HG02852 (cell line): ENCODE data around the gene SESN1.
"Not testable (repeated sequence)": the region's sequence is repeated elsewhere in the genome, so short reads cannot be mapped to it uniquely, and the experiment has no call there.

Experiments used
- ATAC-seq: cut with Tn5 transposase; IDR thresholded peaks from one replicate; pipeline ENCODE4 v1.9.1; 2021; ENCODE audit warnings: mild to moderate bottlenecking, moderate library complexity; ENCODE audit not compliant: unreplicated experiment

Gene SESN1

GRCh38 chr6:109095036-109095834 lies 589 bp upstream of the SESN1 start, which contains the start of gene CEP57L1:
Gene CEP57L1 (plus strand): TSS chr6:109095507. CDS start chr6:109145222, 49,715 bp downstream.
- peak; percentile 65 for ATAC-seq

DNA sequence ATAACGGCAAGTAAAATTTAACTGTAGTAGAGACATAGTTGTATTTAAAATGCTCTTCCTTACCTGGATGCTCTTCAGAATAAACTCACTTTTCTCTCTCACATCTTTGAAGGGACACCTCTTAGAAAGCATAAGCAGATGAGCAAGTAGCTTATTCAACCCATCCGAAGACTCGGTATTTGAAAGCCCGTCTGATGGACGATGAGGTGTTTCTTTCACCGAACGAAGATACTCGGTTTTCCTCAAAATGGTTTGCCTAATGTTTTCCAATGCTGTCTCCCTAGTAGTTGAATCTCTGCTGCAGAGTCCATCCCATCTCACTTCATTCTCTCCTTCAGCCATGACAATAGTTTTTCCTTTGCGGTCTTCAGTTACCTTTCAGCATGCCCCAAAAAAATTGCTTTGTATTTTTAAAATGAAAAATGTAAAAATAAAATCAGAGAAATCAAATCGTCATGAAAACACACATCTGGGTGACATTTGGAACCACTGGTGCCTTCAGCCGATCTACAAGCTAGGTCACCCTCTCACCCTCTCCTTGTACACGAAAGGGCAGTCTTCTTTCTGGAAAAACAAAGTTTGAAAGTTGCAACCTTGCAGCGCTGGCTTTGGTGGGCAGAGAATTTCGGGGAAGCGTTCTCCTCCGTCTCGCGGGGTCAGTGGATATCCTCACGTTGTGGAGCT lies 772 bp downstream of the SESN1 start:
- ATAC-seq: no peak

DNA sequence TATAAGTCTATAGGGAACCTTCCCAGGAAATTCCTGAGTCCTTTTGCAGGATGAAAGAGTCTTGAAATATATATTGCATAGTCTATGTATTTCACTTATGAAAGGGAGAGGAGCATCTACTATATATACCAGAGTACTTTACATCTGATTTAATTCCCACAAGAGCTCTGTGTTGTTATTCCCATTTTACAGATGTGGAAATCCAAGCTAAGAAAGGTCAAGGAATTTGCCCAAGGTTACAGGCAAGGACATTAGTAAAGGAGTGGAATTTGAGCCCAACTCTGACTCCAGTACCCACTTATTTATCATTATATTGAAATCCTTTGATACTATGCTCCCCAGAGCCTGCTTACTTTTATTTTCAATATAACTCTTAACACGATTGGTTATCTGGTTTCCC lies 2.6 kb downstream of the SESN1 start:
- no peak for ATAC-seq

GRCh38 chr6:109091314-109092024 lies 3.2 kb downstream of the SESN1 start:
- ATAC-seq: no peak

DNA sequence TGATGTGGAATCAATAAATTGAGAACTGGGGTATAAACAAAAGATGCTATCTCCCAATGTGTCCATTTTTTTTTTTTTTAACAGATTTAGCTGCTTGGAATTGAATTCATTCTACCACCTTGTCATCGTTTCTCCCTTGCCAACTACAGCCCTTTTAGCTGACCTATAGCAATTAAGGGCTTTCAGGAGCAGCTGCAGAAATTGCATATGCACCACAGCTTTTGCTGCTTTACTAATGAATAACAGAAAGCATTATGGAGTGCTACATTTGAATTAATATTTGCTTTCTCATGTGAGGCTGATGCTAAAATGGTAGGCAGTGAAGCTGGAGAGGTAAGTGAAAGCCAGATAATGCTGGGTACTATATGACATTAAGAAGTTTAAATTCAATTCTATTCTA lies 5.7 kb downstream of the SESN1 start:
- ATAC-seq: no peak

GRCh38 chr6:109087661-109088264 lies 6.9 kb downstream of the SESN1 start:
- no peak for ATAC-seq

GRCh38 chr6:109084146-109084545 lies 10.5 kb downstream of the SESN1 start:
- not testable (repeated sequence) for ATAC-seq

- ATAC-seq: no peak
Observed at GRCh38 chr6:109083657-109084056, 11.0 kb downstream of the SESN1 start.

DNA sequence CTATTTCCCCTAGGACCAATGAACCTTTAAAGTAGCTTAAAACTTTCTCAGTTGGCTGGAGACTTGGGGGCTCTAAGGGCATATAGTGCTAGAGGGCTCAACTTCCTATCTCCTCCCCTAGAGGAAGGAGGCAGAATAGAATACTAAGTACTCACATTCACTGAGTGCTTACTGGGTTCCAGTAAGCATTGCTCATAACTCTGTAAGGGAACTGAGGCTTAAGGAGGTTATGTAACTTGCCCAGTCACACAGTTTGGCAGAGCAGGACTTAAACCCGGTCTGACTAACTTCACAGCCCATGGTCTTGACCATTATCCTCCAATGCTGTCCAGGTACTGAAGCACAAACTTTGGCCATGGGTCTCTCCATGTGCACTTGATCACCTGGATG lies 12.5 kb downstream of the SESN1 start:
- no peak for ATAC-seq

DNA sequence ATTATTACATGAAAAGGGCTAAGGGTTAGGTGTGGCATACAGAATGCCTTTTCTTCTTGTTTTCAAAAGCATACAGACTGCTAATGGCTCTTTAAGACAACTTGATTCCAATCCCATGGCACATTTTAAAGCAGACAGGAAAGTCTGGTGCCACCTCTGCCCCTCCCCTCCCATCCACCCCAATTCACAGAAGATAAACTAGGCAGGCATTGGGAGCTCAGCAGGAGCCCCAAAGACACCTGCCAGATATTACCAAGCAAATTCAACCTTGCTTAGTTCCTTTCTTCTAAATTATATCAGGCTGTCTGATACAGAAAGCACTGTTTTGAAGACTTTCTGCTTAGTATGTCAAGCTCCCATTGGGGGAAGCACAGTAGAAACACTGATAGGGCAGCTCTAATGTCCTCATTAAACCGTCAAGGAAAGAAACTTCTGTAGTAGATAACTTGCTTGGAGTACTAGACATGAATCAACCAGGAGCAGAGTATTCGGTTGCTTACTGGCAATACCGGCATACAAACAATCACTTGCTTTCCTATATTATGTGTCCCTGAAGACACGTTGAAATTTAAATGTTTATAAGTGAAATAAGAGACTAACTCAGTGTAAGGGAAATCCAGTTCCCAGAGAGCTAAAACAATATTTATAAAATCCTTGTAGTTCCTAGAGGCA lies 13.0 kb downstream of the SESN1 start:
- ATAC-seq: no peak

DNA sequence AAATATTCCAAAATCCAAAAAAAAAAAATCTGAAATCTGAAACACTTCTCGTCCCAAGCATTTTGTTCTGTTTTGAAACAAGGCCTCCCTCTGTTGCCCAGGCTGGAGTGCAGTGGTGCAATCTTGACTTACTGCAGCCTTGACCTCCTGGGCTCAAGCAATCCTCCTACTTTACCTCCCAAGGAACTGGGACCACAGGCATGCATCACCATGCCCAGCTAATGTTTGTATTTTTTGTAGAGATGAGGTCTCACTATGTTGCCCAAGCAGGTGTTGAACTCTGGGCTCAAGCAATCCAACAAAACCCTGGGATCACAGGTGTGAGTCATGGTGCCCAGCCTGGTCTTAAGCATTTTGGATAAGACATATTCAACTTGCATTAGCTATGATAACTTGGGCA lies 13.6 kb downstream of the SESN1 start:
- no peak for ATAC-seq

DNA sequence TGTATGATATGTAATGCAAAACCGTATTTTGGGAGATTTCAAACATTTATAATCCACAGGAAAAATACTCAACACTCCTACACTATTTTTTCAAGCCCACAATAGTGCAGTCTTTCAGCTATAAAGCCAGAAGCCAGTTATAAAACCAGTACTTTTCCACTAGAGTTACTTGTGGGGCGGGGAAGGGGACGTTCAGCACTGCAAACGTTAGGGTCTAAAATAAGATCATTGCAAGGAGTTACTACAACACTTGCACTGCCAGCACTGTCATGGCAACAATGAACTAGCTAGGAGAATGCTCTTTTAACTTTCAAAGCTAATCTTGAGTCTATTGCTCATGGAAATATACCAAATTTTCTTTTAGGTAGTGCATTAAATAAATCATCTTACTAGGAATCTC lies 14.7 kb downstream of the SESN1 start:
- ATAC-seq: no peak

DNA sequence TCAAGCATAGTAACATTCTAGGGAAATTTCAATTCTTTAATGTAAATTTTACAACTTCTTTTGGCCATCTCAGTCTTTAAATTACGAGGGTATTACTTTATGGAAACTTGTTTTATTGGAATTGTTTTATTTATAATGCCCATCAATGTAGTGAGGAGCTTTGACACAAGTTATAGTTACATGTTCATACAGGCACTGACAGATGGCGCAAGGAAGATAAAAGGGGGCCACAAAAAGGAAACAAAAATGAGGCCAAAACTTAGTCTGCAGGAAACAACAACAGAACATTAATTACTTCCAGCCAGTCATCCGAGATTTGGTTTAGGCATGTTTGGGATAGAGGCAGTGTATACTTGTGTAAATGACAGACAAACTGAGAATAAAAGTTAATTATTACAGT lies 18.3 kb downstream of the SESN1 start:
- ATAC-seq: no peak

GRCh38 chr6:109075934-109076333 lies 18.7 kb downstream of the SESN1 start:
- no peak for ATAC-seq

DNA sequence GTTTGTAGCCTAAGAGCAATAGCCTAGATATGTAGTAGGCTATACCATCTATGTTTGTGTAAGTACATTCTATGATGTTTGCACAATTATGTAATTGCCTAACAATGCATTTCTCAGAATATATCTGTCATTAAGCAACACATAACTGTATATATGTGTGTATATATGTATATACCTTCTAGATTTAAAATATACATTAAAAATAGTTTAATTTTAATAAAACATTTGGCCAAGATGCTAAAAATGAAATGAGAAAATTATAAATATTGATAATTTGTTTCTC lies 20.6 kb downstream of the SESN1 start:
- ATAC-seq: no peak

DNA sequence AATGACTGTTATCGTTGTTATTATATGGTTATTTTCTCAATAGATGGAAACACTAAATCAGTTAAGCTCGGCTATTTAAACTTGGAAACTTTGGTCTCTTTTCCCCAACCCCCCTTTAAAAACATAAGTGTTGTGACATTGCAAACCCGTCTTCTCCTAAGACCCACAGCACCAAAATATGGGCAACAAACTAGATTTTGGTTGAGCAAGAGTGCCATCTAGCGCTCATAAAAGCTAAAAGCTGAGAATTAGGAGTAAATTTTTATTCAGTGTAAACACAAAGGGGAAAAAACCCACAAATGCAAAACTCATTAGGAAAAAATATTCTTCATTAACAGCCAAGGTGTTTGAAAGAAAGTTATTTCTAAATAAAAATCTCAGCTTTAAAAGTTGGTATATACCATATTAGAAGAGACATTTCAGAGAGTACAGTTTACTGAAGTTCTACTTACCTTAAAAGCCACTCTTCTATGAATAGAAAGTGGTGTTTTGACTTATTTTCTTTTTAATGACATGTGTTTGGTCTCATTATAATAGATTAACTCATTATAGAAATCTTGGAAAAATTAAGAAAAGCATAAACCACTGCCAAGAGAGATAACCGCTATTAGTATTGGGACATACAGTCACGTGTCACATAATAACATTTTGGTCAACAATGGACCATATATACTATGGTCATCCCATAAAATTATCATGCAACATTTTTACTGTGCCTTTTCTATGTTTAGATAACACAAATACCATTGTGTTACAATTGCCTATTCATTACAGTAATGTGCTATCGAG lies 21.1 kb downstream of the SESN1 start:
- ATAC-seq: no peak

DNA sequence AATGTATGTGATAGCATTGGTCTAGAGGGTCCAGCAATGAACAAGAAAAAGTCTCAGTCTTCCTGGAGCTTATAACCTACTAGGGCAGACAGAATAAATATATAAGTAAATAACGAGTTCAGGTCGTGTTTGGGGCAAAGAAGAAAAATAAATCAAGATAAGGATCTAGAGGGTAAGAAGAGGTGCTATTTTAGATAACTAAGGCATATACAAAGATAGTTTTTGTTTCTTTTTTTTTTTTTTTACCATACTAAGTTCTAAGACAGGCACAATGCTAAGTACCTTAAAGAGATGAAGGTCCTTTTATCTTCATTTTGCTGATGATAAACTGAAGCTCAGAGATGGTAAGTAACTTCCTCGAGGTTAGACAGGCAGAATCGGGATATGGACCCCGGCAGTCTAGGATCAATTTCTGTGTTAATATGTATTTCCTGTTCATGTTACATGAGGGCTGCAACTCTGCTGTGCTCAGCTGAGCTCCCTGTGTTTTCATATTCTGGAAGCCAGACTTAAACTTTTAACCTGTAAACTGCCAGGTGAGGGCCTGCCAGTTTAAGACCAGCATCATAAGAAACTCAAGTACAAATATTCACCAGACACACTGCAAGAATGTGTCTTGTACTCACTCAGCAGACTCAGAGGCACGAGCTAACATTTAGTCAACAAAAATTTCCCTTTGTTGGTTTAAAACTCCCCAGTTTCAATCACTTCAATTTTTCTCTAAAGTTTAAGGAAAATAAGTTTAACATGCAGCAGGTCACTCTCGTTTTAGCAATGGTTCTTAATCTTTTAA lies 23.3 kb downstream of the SESN1 start:
- ATAC-seq: no peak

- no peak for ATAC-seq
Observed at GRCh38 chr6:109069746-109070145, 24.9 kb downstream of the SESN1 start.

DNA sequence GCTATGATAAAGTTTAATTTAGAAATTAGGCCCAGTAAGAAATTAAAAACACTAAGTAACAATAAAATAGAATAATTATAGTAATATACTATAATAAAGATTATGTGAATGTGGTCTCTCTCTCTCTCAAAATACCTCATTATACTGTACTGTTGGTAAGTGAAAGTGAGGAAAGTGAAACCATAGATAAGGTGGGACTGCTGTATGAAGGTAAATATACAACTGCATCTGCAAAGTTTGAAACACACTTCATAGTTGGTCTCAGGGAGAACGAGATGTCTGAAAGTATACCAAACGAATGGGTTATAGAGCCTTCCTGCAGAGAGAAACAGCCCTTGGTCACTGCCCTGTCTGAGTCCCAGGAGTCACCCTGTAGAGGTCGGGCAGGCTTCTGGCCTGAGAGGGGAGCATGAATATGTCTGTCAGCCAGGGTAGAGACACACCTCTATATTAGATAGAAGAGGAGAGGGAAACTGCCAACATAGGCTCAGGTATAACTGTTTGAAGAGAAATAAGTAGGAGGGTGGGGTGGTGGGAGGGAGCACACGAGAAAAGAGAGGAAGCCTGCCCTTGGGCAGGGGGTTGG lies 31.8 kb downstream of the SESN1 start:
- ATAC-seq: no peak
